DMS153 treated with DMSO at 0.1 percent for 48 hours (cell line): ENCODE results near the gene SHANK2.

Source experiments
- DNase-seq: peaks from one replicate; lab custom pipeline; 2025; ENCODE audit not compliant: unreplicated experiment; lab: John Stamatoyannopoulos, UW

Gene SHANK2

DNA sequence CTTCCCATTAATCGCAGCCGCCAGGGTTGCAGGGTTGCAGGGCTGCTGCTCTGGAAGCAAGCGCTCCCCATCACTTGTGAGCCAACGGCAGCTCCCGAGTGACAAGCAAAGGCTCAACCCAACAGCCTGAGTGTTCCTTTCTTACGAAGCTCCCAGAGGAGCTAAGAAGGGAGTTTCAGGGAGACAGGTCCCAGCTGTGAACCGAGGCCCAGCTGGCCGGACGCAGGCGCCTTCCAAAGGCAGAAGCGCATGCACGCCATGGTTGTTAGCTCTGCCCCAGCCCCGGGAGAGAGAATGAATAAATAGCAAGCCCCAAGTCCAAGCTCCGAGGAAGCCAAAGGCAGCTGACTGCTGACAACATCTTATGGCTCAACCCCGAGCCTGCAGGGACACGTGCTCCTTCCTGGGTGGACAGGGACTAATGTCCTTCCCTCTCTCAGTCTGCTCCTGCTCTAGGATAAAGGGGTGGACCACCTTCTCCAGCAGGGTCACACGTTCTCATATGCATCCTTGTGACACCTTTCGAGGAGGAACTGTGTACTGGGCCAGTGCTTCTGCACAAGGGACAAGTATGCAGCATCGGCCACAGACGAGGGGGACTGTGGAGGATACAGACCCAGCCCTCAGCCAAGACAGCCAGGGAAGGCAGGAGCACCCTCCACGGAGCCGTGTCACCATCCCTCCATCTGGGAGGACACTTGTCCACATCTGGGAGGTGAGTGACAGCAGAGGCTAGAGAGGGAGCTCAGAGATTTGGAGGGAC lies 29.9 kb downstream of the SHANK2 start:
- no peak for DNase-seq

DNA sequence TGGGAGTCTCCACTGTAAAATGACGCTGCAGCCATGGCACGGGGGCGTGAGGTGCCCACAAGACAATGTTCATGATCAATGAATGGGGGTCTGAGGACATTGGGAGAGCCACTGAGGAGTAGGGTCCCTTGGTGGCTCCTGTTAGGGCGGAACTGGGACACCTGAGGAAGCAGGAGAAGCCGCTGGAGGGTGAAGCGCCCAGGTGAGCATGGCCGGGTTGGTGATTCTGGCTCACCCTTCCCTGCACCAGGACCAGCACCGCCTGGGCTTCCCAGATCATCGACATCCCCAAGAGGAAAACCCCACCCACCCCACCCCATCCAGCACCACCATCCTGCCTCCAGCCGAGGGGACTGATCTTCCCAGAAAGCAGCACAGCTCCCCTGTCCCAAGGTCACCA lies 30.6 kb downstream of the SHANK2 start:
- no peak for DNase-seq

DNA sequence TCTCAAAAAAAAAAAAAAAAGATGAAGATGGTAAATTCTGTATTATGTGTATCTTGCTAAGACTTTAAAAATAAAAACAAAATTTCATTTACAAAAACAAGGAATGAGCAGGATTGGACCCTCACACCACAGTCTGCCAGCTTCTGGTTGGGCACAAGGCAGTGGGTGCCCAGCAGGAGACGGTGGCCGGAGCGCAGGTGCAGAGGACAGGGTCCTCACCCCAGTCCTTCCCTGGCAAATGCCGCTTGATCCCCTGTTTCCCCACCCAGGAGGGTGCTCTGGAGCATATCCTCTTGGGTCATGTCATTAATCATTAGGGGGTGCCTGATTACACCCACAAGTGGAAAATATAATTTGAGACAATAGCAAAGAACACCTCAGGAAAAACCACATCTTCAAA lies 31.2 kb downstream of the SHANK2 start:
- no peak for DNase-seq

DNA sequence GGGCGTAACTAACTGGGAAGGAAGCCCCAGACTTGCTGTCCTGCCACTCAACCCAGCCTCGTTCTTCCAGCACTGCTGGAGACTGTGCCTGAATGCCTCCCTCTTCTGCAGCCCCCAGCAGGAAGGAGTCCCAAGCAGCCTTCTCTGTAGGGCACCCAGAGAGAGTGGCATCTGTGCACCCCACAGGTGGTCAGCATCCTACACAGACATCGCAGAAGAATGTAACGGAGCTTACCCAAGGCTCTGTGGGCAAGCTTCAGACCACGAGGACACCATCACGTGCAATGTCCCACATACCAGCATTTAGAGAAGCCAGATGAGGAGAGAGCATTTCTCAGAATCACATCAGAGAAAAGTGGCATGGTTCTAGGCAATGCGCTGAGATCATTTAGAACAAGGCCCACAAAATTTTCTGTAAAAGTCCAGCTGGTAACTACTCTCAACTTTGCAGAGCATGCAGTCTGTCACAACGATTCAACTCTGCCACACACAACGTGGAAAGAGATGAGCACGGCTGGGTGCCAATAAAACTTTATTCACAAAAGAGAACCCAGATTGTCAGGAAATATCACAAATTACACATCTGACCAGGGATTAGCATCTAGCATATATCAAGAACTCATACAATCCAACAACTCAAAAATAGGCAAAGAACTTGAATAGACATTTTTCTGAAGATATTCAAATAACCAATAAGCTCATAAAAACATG lies 33.4 kb downstream of the SHANK2 start:
- no peak for DNase-seq

DNA sequence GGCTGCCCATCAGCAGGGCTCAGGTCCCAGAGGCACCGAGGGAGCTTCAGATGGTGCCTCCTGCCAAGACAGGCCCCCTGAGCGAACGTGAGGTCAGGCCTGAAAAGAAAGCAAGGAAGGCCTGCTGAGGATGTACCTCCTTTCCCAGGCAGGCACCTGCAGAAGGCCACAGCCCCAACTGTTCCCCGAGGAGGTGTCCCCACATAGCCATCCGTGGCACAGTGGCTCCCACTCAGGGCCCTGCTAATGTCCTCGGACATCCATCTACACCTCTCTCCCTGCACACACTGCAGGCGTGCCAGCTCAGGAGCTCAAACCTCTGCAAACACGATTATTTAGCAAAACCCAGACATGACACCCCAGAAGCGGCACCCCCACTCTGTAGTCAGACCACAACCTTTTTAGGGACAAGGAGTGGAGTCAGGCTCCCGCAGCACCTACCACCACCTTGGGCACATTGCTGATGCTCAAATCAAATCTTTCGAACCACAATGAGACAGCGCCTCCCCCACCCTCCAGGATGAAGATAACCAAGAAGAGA lies 36.9 kb downstream of the SHANK2 start:
- DNase-seq, result no peak

DNA sequence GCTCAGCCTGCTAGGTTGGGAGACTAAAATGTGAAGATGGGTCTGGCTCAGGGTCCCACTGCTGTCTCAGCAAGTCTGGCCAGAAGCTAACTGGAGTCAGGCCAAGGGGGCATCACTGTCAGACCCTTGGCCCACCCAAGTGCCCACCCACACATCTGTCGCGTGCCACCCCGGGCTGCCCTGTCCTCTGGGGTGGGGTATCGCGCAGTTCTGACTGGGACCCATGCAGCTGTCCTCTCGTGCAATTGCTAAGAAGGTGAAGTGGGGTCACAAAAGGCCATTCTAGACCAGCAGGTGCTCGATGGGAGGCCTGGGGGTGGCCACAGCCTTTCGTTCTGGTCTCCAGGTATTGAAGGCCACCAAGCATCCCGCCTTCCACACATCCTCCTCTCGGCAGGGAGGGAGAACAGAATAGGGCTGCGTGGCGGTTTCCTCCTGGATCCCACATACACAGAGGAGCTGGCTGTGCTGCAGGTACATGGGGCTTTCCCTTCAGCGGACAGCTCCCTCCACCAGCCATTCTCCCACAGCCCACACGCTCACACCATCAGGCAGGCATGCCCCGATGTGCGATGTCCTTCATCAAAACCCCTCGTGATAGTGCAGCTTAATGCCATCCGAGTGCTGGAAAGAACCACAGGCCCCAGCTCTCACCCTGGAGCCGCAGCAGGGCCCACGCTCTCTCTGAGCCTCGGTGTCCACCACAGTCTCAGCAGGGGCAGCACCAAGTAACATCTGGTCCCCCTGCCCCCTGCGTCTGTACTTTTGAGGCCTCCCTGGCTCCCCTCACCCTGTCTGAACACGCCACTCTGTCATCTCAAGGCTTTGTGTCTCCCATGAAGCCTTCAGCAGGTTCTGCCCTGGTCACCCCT lies 37.6 kb downstream of the SHANK2 start:
- no peak for DNase-seq

DNA sequence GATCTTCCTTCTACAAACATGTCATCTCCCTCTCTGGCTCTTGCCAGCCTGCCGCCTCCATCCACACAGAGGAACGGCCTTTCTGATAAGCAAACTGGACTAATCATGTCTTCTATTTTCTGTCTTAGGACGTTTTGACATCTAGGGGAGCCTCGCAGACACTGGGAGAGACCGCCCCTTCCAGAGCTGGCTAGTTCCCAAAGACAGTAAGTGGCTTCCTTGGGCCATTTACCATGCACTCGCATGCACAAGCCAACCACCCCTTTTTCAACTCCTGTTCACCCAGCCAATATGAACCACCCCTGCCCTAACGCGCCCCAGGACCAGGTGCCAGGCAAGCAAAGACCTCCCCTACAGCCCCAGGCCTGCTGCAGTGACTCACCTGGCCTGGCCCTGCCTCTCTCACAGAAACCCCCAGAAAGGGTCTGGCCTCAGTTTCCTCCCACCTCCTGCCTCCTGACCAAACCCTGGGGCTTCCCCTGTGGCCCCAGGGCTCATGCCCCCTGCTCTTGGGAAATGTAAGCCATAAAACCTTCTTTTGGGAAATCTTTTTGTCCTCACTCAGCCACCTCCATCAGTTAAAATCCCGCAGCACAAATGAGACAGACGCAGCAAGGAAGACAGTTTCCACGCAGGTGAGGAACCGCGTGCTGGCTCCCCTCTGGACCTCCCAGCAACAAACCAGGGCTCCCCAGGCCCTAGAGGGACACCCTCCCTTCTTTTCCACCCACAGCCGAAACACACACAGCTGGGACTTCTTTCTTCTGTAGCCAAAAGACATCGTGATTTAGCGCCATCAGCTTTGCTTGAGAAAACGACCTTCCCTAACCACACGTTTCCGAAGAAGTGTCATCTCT lies 38.5 kb downstream of the SHANK2 start:
- no peak for DNase-seq

DNA sequence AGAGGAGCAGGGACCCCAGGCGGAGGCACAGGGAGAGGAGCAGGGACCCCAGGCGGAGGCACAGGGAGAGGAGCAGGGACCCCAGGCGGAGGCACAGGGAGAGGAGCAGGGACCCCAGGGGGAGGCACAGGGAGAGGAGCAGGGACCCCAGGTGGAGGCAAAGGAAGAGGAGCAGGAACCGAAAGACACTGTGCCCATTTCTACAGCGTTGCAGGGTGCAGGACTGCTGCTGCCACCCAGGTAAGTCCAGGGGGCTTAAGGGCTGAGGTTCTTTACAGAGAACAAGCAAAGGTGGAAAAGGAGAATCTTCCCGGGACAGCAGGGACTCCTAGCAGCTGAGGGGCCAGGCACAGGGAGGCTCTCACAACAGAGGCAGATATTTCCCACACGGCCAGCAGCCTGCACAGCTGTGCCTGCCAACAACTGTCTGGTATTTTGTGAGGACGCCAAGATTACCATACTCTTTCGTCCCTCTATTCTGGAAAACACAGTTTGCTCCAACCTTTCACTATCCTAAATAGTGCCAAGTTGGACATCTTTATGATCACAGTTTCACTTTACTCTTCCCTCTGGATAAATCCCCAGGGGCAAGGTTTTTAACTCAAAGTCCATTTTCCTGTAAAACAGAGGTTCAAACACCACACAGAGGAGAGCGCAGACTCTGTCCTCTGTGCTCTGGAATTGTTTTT lies 39.4 kb downstream of the SHANK2 start:
- DNase-seq, result no peak

DNA sequence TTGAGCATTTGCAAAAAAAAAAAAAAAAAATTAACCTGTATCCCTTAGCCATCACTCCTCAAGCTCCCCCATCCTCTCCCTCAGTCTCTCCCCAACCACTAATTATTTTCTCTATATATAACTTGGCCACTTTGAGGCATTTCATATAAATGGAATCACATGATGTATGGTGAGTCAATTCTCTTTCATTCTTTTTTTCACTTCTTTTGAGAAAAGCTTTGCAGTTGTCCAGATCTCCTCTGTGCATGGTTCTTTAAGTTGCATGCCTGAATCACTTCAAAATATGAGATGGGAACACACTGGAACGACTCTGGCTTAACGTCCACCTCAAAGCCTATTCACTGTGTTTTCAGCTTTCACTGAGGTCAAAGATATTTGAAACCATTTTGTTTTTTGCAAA lies 40.7 kb downstream of the SHANK2 start:
- DNase-seq, result no peak

DNA sequence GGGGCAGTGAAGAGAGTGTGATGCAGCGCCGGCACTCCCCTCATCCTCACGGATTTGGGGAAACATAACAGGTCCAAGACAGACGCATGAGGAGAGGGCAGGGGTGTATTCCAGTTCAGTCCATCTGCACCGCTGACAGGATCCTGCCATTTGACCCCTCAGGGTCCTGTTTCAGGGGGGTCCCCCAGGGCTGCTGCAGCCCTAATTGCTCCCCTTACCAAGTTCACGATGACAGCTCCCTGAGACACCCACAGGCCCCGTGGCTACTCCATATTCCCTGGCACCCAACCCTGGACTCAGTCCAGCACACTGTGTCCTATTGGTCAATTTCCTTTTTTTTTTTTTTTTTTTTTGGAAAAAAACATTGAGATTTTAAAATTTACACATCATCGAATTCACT lies 41.5 kb downstream of the SHANK2 start:
- no peak for DNase-seq

DNA sequence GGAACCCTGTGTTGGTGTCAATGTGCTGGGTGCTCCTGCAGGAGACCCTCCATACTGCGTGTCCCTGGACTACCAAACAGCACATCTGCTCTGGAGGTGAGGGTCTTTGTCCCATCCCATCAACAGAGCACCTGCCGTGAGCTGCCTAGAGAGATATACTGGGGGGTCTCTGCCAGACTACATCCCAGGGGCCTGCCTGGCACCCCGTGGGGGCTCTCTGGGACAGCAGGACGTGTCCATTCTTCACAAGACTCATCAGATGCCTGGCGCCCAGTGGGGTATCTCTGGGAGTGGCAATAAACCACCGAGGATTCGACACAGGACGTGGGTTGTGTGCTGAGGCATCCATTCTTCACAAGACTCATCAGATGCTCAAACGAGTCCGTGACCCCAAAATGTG lies 42.7 kb downstream of the SHANK2 start:
- DNase-seq, result no peak

DNA sequence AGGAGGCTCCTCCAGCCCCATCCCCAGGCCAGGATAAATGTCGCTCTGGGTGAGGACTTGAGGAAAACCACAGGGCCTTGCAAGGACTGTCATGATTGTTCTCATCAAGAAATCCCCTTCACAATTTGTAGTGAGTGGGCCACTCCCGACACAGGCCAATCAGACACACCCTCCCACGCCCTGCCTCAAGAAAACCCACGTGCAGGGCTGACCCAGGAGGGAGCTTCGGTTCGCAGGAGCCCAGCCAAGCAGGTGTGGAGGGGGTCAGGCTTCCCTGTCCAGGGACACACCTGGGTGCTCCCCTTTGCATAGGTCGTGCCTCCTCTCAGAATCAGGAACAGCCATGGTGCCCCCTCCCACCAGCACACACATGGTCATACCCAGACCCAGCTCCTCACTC lies 43.2 kb downstream of the SHANK2 start:
- no peak for DNase-seq

DNA sequence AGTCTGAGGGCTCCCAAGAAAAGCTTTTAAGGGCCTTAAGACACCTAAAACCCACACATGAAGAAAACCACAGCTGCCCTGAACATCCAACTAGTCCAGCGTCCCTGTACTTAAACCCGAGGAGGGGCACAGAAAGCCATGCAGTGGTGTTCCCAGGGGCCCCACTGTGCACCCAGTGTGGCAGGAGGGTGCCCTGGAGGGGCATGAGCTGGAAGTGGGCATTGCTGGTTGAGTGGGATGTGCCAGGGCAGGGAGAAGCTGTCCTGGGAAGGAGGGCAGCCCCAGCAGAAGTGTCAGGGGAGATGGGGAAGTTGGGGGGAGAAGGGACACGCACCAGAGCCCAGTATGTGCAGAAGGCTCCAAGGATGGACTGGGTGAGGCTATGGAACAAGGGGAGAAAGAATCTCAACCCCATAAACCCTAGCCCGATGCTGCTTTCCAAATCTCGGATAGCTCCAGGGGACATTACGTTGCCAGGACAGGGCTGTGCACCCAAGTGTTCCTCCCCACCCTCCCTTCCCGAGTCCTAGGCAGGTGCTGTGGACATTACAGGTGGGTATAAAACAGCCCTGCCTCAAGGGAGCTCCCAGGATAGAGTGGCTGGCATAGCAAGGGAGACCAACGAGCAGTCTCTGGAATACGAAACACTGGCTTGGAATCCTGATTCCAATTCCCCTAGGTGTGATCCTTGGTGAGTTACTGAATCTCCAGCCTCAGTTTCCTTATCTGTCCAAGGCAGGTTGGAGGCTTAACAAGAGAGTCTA lies 44.2 kb downstream of the SHANK2 start:
- DNase-seq, result no peak

DNA sequence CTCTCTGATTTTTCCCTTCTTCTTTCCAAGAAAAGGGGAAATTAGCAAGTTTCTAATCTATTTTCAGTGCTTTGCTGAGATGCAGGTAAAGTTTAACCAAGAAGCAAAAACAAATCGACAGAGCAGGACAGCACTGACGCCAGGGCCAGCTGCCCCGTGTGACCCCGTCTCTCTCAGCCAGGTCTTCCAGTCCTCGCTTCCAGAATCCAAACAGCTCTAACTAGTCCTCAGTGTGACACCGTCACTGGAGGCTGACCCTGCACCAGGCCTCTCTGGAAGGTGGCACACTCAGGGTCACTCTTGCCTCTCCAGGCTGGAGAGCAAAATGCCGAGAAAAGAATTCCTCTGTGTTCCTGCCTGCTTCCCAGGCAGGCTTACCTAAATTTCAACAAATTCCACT lies 44.8 kb downstream of the SHANK2 start:
- DNase-seq, result no peak

DNA sequence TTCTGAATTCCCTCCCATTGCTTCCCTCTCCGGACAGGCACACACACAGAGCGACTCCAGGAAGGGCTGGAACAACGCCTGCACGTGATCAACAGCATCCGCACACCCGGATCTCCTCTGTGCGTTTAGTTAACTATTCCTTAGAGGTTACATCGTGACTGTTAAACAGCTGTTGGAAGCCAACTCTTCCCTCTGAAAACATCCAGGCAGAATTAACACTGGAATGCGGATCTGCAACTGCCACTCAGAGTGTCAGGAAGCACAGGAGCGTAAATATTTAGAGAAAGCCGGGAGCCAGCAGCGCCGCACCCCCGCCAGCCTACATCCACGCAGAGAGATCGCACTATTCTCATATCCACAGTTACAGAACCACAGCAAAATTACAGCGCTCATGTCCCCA lies 46.2 kb downstream of the SHANK2 start:
- no peak for DNase-seq

DNA sequence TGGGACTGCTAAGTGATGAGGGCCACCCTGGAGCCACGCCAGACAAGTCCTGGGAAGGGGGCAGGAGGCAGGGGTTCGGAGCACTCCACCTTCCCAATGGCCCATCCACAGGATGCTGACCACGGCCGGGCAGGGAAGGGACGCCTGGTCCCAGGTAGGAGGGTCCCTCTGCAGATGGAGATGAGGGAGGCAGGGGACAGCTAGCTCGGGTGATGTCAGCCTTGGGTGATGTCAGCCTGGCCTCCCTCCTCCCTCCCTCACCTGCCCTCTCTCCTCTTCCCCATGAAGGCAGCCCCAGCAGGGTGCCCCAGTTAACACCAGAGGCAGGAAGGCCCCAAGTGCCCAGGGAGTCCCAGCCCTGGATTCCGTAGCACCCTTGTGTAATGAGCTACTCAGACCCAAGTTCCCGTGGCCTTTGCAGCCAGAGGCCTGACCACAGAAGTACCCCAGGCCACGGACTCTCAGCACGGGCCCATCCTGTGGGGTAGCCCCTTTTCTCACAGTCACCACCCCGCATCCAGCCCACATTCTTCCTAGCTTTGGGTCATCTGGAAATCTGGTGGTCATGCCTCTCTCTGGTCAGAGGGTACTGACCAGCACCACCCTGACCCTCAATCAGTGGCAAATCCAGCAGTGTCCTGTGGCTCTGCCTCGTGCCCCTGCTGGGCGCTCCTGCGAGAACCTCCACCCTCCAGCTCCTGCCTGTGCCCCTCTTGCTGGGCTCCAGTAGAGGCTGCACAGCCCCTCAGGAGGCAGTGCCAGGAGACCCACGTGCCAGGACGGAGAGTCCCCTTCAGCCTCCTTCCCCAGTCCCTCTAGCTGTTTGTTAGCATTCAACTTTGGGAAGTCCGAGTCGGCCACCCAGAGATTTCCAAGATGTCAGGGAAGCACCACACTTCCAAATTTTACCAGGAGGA lies 47.4 kb downstream of the SHANK2 start:
- no peak for DNase-seq

DNA sequence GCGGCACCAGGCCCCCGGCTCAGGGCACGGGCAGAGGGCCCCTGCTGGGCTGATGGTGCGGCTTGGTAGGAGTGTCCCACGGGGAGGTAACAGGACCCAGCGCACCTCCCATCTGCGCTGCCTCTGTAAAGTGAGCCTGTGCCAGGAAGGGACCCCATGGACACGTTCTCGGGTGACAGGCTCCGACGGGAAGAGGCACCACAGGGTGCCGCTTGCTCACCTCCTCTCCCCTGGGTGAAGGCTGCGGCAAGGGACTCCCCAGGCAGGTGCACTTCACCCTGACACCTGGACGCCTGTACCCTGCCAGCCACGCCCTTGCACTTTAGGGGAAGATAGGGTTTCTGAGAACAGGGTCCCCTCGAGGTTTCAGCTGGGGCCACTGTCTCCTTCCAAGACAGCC lies 48.1 kb downstream of the SHANK2 start:
- DNase-seq, result no peak

DNA sequence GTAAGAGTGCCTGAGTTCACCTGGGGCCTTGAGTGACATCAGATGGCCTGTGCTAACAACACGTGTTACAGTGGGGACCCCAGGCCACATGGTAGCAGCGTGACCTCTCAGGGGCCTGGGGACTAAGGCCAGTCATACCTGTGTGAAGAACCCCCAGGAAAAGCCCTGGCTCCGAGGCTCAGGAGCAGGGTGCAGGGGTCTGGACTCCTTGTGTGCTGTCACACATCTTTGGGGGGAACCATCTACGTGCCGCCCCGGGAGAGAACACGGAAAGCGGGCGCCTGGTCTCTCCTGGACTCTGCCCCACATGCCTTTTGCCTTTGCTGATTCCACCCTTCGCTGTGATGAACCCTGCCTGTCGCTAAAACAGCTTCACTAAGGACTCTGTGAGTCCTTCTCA lies 48.7 kb downstream of the SHANK2 start:
- DNase-seq, result no peak
